ENCODE measurements around the gene ILKAP. TPM values are rescaled to one million over a fixed set of nuclear protein-coding genes. Genes with fewer than 3 reads are reported as not detected.

Gene ILKAP
- total and polyA plus RNA-seq, 2 donors (not counting 1 experiment from before 2014, with no cell fraction given): 82.5 to 98.6 TPM

GRCh38 chr2:238121511-238122286 is 81.8 kb downstream of the ILKAP start:
- no peaks in the 10 kb centered on the region for H3K9me3 Mint-ChIP-seq (ENCODE audit: insufficient read depth)
- no peak for DNase-seq
- Histone ChIP-seq H3K4me1 (ENCODE audit: control insufficient read depth in 2 of 2, insufficient read depth in 2 of 2, low read length in 2 of 2) (peaks cover 4 to 8% of the 10 kb centered on the region in 2 donors), H2AFZ (ENCODE audit: insufficient read depth, low read depth, low read length, poor library complexity, severe bottlenecking) (no peak overlapping the region), H3K79me2 (ENCODE audit: control insufficient read depth, insufficient read depth, low read length) (no peaks in the 10 kb centered on the region), H3K9me3 (ENCODE audit: control extremely low read depth in 1 of 3, control insufficient read depth in 2 of 3, insufficient read depth in 1 of 3, low read length in 2 of 3) (peaks cover 0 to 10% (median 0%) of the 10 kb centered on the region in 3 donors), H3K36me3 (replicated peaks in 1 of 2; ENCODE audit: control extremely low read depth in 1 of 2, control insufficient read depth in 1 of 2, extremely low read depth in 1 of 2, insufficient read depth in 2 of 2, low read length in 1 of 2) (no peaks in the 10 kb centered on the region), H3K9ac (ENCODE audit: low read length) (no peak overlapping the region), H3K27ac (ENCODE audit: low read length in 2 of 2) (no peak overlapping the region), H3K4me2 (replicated peaks; ENCODE audit: low read depth, low read length, poor library complexity, severe bottlenecking) (no peak overlapping the region), H3K4me3 (ENCODE audit: control extremely low read depth in 1 of 5, extremely low read depth in 1 of 5, insufficient read depth in 1 of 5, low read depth in 2 of 5, low read length in 4 of 5) (no peak overlapping the region), H4K20me1 (ENCODE audit: control insufficient read depth, insufficient read depth, low read length, poor library complexity, severe bottlenecking) (no peaks in the 10 kb centered on the region), H3K27me3 (replicated peaks in 1 of 4; ENCODE audit: control extremely low read depth in 1 of 4, control insufficient read depth in 3 of 4, insufficient read depth in 4 of 4, low read length in 3 of 4) (peaks cover 0 to 6% (median 0%) of the 10 kb centered on the region in 4 experiments)
- TF ChIP-seq EZH2 (IDR thresholded peaks at IDR 0.05; ENCODE audit: borderline replicate concordance, insufficient read depth, low read depth, low read length, poor library complexity, severe bottlenecking) (no peak), CTCF (IDR thresholded peaks at IDR 0.05) (no peak)
- CTCF ChIA-PET: no interaction called here
- ATAC-seq (ENCODE audit: low read depth): no peak
- 96% methylated on average over 24 of the region's 27 CpGs for WGBS (ENCODE audit: insufficient coverage)
- intact Hi-C loops (cut with micrococcal nuclease): no loop called here
- peaks cover 4% of the 10 kb centered on the region for H3K4me1 Mint-ChIP-seq
- POLR2A ChIA-PET: no interaction called here
- H3K4me3 Mint-ChIP-seq: no peak overlapping the region
- H3K27ac Mint-ChIP-seq: no peak overlapping the region
- peaks cover 6% of the 10 kb centered on the region for H3K27me3 Mint-ChIP-seq
